ENCODE data around the gene RTF2. TPM values are rescaled to one million over a fixed set of nuclear protein-coding genes. Genes with fewer than 3 reads are reported as not detected.

Gene RTF2
- total RNA-seq, 4 donors from 2014 or later, result 54.3 to 74.1 (median 65.2) TPM

- Histone ChIP-seq H3K27ac (no peak overlapping the region), H3K27me3 (no peaks in the 10 kb centered on the region), H3K9me3 (no peaks in the 10 kb centered on the region), H3K36me3 (no peaks in the 10 kb centered on the region), H3K4me3 (no peak overlapping the region), H3K4me1 (peaks cover 0 to 9% (median under 1%) of the 10 kb centered on the region in 4 donors)
- TF ChIP-seq POLR2A (IDR thresholded peaks at IDR 0.05) (no peak), EP300 (IDR thresholded peaks at IDR 0.05) (no peak), CTCF (IDR thresholded peaks at IDR 0.05) (no peak)
- no peak for DNase-seq (ENCODE audit: low spot score in 2 of 2)
Observed at GRCh38 chr20:56426926-56427325, 41.5 kb upstream of the RTF2 start.

GRCh38 chr20:56427797-56428196 lies 40.6 kb upstream of the RTF2 start:
- Histone ChIP-seq H3K4me3 (no peak overlapping the region), H3K27ac (no peak overlapping the region), H3K27me3 (no peaks in the 10 kb centered on the region), H3K36me3 (no peaks in the 10 kb centered on the region), H3K9me3 (no peaks in the 10 kb centered on the region), H3K4me1 (peaks cover 0 to 4% (median 0%) of the 10 kb centered on the region in 4 donors)
- 82 to 87% methylated on average over 4 of the region's 4 CpGs for WGBS, 2 donors
- DNase-seq (ENCODE audit: low spot score in 2 of 2), result no peak
- no peak for TF ChIP-seq CTCF (IDR thresholded peaks at IDR 0.05)
- TF ChIP-seq EP300 (IDR thresholded peaks at IDR 0.05), result no peak
- no peak for TF ChIP-seq POLR2A (IDR thresholded peaks at IDR 0.05)

GRCh38 chr20:56428410-56428809 lies 40.0 kb upstream of the RTF2 start:
- H3K9me3 ChIP-seq, result no peaks in the 10 kb centered on the region
- H3K36me3 ChIP-seq, result no peaks in the 10 kb centered on the region
- WGBS, 2 donors, result 80 to 96% methylated on average over 5 of the region's 5 CpGs
- no peaks in the 10 kb centered on the region for H3K27me3 ChIP-seq
- no peak for DNase-seq (ENCODE audit: low spot score in 2 of 2)
- no peak overlapping the region for H3K4me3 ChIP-seq
- H3K4me1 ChIP-seq, result no peaks in the 10 kb centered on the region
- H3K27ac ChIP-seq, result no peak overlapping the region
- TF ChIP-seq EP300 (IDR thresholded peaks at IDR 0.05) (no peak), POLR2A (IDR thresholded peaks at IDR 0.05) (no peak), CTCF (IDR thresholded peaks at IDR 0.05) (no peak)

GRCh38 chr20:56428881-56429280 lies 39.5 kb upstream of the RTF2 start:
- no peaks in the 10 kb centered on the region for H3K9me3 ChIP-seq
- WGBS, 2 donors, result 73 to 74% methylated on average over 8 of the region's 8 CpGs
- no peak for DNase-seq (ENCODE audit: low spot score in 2 of 2)
- no peaks in the 10 kb centered on the region for H3K27me3 ChIP-seq
- no peak overlapping the region for H3K4me3 ChIP-seq
- no peaks in the 10 kb centered on the region for H3K4me1 ChIP-seq
- TF ChIP-seq CTCF (IDR thresholded peaks at IDR 0.05), result no peak
- TF ChIP-seq EP300 (IDR thresholded peaks at IDR 0.05), result no peak
- no peak for TF ChIP-seq POLR2A (IDR thresholded peaks at IDR 0.05)
- H3K36me3 ChIP-seq, result no peaks in the 10 kb centered on the region
- no peak overlapping the region for H3K27ac ChIP-seq

- Histone ChIP-seq H3K36me3 (no peaks in the 10 kb centered on the region), H3K27ac (no peak overlapping the region), H3K9me3 (no peaks in the 10 kb centered on the region), H3K4me3 (no peak overlapping the region), H3K4me1 (no peaks in the 10 kb centered on the region), H3K27me3 (no peaks in the 10 kb centered on the region)
- no peak for DNase-seq (ENCODE audit: low spot score in 2 of 2)
- TF ChIP-seq POLR2A (IDR thresholded peaks at IDR 0.05) (no peak), CTCF (IDR thresholded peaks at IDR 0.05) (no peak), EP300 (IDR thresholded peaks at IDR 0.05) (no peak)
- WGBS, 2 donors, result 48 to 56% methylated on average over 6 of the region's 6 CpGs
Observed at GRCh38 chr20:56429502-56429901, 38.9 kb upstream of the RTF2 start.

Data from tibial nerve (tissue), 4 donors.